ENCODE measurements around the gene GON4L.

DNA sequence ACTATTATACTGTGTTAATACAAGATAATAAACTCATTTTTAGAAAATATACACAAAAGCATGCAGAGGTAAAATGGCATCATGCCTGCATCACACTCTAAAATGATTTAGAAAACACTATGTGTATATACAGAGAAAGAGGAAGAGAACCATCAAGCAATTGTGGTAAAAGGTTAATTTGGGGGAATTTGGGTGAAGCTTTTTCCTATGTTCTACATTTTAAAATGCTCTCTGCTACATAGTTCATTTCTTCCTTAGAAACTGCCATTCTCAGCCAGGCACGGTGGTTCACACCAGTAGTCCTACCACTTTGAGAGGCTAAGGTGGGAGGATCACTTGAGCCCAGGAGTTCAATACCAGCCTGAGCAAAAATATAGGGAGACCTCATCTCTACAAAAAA lies 44.1 kb downstream of the GON4L start:
- TF ChIP-seq, protein P1, sequence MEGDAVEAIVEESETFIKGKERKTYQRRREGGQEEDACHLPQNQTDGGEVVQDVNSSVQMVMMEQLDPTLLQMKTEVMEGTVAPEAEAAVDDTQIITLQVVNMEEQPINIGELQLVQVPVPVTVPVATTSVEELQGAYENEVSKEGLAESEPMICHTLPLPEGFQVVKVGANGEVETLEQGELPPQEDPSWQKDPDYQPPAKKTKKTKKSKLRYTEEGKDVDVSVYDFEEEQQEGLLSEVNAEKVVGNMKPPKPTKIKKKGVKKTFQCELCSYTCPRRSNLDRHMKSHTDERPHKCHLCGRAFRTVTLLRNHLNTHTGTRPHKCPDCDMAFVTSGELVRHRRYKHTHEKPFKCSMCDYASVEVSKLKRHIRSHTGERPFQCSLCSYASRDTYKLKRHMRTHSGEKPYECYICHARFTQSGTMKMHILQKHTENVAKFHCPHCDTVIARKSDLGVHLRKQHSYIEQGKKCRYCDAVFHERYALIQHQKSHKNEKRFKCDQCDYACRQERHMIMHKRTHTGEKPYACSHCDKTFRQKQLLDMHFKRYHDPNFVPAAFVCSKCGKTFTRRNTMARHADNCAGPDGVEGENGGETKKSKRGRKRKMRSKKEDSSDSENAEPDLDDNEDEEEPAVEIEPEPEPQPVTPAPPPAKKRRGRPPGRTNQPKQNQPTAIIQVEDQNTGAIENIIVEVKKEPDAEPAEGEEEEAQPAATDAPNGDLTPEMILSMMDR (IDR thresholded peaks at IDR 0.05), result no peak
- TF ChIP-seq POLR2A (IDR thresholded peaks at IDR 0.05), result no peak
